ENCODE measurements around the gene ZDHHC1.
A peak's percentile ranks its signal among the peaks of the same experiment; 100 is the strongest.
"Not testable (repeated sequence)": the region's sequence is repeated elsewhere in the genome, so short reads cannot be mapped to it uniquely, and the experiment has no call there.

The ZDHHC1 gene

DNA sequence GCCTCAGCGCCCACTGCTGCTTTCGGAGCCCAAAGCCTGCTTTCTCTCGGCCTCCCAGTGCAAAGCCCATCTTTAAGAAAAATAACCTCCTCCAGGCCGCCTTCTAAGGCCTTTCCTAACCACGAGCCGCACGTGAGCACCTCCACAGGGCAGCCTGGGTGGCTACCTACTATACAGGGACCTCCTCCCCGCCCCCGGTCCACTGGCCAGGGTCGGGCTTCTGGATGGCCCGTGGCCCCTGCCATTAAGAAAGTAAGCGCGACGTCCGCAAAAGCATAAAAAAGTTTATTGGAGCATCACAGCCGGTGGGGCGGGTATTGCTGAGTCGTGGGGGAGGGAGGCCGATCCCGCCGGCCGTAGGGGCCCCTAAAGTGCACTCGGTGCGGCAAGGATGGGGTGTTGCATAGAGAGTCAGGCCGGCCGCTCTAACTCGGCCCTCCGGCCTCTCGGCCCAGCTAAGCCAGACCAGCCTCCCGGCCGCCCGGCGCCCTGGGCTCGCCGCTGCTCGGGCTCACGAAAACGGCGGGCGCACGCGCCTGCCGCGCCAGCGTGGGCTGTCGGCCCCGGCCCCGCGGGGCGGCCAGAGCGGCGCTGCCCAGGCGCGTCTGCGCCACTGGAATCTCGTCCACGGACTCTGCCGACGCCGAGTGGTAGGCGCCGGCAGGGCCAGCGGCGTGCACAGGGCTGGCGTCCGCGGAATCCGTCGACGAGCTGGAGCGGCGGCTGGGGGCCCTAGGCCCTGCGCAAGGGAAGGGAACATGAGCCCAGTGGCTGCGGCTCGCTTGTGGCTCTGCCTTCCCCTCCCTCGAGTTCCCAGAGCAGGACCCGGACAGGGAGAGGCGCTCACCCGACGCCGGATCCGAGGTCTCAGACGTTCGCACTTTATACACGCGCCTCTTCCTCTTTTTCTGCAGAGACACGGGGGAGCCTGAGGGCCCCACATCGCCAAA lies 21.8 kb downstream of the ZDHHC1 start:
- no peak for DNase-seq (ENCODE audit: low spot score)

DNA sequence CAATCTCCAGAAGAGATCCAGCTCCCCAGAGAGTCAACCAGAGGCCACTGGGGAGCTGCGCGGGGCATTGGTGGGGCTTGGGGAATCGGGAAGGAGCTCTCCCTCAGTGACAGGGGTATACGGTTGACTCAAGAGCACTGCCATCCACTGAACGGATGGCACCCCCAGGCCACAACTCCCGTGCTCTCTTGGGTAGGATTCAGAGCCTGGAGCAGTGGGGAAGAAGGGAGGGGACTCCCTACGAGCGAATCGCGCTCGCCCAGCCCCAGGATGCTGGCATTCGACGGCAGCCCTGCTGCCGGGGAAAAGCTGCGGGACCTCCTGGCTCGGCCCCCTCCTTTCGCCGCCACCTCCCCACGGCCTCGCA lies 22.5 kb downstream of the ZDHHC1 start:
- DNase-seq (ENCODE audit: low spot score) = no peak

DNA sequence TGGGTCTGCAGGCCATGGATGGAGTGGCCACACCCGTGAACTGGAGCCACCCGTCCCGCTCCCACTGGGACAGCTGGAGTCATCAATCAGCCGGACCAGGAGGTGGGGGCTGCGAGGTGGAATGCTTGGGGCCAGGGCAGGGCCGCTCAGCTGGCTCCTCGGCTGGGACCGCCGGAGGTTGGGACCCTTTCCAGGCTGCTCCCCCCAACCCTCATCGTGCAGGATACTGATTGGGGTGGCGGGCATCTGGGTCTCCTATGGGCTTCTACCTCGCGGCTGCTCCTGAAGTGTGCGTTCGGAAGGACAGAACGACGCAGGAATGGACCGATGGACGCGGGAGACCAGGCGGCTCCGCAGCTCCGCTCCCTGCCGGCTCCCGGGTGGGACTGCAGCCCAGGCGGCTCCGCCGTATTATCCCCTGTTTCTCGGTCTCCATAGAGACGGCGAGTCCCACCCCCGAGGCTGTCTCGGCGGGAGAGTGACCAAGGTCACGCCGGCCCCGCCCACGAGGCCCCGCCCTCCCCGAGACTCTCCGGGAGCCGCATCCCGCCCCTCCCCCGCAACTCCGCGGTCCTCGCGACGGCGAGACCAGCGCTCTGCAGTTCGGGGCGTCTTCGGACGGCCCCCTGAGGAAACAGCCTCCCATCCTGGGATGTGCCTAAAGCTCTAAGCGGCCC lies 23.0 kb downstream of the ZDHHC1 start, which contains the start of gene TPPP3:
TPPP3 (minus strand) TSS at position 388 of the 677 bp plus-strand sequence. CDS start 2,387 bp downstream, outside the sequence.
- DNase-seq (ENCODE audit: low spot score) = peak; percentile 26

DNA sequence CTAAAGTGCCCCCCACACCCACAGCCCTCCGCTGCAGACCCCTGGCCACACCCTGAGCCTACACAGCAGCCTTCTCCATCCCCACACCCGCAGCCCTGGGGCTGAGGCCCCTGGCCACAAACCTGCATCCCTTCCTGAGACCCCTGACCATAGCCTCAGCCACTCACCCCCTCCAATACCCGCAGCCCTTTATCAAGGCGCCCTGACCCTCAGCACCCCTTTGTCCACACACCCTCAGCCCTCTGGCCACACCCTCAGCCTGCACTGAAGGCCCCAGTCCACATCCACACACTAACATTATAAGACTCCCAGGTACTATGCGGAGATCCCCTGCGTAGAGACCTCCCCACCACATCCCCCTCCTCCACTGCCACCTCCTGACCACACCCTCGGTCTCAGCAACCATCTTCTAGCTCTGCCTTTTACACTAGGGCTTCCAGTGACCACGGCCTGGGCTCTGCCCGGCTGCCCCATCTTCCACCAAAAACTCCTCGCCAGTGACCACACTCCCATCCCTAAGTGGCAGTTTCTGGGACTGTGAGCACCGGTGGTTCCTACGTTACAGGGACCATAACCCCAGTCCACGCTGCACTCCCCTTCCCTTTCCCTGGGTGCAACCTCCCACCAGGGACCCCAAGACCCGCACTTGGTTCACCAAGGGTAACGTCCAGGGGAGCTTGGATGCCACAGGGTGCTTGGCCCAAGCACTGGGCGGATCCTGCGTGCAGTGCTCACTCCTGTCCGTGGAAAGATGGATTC lies 23.8 kb downstream of the ZDHHC1 start:
- DNase-seq (ENCODE audit: low spot score) = no peak

DNA sequence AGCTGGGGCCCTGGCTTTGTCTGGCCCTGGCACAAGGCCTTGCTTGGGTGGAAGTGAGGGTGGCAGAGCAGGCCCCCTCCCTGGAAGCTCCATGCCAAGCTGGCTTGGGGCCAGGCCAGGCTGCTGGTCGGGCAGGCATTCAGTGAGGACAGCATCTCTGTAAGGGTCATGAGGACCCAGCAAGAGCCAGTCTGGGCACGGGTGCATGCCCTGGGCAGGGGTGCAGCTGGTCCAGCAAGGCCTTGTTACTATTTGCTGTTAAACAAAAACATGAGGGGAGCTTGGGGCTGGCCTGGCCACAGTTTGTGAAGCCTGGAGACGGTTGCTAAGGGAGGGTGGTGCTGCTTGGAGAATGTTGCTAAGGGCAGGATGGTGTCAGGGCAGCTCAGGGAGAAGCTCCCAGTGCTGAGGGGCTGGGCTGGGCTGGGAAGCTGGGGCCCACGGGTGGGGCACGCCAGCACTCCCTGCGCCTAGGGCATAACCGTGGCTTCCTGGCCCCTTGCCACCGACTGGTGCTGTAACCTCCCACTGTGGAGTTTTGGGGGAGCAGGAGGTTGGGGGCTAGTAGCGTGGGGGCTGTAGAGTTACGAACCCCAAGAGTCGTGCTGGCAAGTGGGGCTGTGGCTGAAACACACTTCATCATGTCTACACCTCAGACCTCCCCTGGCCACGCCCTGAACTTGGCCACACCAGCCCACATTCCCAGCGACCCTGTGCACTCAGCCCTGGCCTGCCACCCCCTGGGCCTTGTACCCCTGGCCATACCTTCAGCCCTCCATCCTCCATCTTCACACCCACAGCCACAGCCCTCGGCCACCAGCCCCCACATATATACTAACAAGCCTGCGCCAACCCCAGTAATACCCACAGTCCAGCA lies 24.6 kb downstream of the ZDHHC1 start:
- DNase-seq (ENCODE audit: low spot score) = no peak

DNA sequence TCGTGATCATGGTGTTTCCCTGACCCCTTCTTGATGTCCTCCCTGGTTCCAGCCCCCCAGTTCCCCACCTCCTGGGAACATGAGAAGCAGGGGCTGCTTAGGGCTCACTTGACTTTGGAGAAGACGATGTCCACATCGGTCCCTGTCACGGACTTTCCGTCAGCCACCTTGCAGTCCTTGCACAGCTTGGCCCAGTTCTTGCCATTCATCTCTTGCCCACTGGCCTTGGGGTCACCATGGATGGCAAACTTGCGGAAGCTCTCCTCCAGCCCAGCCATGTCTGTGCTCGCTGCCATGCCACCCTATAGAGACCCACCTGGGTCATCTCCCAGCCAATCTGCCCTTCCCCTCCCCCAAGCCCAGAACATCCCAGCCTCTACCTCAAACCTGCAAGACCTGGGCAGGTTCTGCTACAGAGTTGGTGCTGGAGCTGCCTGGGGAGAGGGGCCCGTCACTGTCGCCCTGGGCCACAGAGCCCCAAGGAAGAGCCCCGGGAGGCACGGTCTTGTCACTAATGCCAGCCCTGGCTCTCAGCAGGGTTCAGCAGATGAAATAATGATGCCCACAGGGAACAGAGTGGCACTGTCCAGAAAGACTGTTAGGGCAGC lies 25.4 kb downstream of the ZDHHC1 start:
- no peak for DNase-seq (ENCODE audit: low spot score)

DNA sequence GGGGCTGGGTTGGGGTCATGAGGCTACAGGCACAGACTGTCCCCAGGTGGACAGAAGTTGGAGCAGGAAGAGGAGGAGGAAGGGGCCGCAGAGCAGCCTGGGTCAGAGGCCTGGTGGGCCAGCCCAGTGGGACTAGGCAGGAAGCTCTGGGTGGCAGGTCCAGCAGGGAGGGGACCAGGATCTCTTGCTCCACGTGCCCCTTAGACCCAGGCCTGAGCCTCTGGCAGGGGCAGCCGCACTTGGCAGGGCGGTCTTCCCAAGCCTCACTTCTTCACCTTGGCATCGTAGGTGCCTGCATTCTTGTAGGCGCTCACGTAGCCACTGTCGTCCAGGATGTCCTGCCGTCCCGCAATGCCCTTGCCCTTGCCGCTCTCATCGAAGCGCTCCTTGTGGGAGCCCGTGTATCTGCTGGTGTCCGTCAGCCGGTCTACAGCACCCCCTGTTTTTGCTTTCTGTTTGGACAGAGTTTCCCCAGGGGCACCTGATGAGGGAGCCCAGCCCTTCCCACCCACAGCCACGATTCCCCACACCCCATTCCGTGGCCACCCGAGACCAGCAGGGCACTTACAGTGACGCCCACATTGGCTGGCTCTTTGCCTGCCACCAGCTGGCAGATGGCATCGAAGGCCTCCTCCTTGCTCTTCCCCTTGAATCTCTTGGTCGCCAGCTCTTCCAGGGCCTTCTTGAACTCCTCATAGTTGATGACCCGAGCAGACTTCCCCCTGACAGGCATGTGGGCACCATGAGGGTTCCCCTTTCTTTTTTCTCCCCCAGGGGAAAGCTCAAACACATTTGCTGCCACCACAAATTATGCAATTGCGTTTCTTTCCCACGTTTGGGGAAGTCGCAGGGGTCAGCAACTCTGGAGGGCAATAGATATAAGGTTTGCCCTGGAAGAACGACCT lies 26.1 kb downstream of the ZDHHC1 start:
- no peak for DNase-seq (ENCODE audit: low spot score)

DNA sequence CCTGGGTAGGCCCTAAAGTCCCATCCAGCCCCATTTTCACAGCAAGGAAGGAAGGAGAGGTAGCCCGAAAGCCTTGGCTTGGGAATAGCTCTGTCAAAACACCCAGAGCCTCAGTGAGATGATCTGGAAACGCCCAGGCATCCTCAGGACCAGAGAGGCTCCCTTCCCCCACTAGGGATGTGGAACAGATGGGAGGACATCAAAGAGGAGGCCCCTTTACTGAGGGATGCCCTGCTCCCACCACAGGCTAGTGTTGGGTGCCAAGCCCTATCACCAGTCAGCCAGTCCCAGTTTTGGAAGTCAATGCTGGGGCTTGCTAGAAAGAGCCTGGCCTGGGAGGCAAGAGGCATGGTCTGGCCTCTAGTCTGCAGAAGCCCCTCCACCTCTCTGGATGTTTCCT lies 27.7 kb downstream of the ZDHHC1 start:
- no peak for DNase-seq (ENCODE audit: low spot score)

DNA sequence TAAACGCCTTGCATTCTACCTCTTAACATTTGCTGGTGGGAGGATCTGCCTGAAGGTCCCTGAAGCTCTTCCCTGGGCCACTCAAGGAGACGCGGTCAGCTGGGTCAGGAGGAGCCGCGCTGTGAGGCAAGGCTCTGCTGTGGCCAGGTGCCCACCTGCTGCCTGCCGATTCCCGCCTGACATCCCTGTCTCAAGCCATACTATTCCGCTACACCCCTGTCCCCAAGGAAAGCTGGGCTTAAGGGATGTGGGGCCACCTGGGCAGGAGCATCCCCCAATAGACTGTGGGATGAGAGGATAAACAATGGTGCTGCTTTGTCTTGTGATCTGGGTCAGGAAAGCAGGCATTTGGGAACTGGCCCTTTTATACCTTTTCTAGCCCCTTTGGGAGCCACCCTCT lies 28.1 kb downstream of the ZDHHC1 start:
- no peak for DNase-seq (ENCODE audit: low spot score)

DNA sequence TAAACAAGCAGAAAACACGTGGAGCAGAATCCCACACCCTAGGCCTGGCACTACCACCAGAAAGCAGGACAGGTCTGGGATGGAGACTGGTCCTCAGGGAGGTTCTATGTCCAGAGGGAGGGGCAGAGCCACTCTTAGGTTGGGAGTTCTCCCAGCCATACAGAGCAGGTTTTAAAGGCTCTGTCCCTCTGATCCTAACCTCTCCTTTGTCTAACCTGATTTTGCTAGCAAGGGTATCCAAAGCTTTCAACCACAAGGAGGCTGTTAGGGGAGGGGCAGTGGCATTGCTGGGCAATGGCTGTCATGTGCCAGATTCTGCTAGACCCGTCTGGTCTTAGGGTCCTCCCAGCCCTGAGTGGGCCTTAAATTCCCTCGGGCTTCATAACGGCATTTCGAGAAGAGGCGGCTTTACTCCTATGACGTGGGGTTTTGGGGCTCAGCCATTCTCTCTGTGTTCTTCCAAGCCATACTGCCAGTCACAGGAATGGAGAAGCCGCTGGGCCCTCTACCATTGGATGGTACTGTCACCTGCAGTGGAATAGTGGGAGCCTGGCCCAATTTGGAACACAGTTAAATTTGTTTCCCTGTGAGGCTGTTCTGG lies 28.7 kb downstream of the ZDHHC1 start:
- no peak for DNase-seq (ENCODE audit: low spot score)

DNA sequence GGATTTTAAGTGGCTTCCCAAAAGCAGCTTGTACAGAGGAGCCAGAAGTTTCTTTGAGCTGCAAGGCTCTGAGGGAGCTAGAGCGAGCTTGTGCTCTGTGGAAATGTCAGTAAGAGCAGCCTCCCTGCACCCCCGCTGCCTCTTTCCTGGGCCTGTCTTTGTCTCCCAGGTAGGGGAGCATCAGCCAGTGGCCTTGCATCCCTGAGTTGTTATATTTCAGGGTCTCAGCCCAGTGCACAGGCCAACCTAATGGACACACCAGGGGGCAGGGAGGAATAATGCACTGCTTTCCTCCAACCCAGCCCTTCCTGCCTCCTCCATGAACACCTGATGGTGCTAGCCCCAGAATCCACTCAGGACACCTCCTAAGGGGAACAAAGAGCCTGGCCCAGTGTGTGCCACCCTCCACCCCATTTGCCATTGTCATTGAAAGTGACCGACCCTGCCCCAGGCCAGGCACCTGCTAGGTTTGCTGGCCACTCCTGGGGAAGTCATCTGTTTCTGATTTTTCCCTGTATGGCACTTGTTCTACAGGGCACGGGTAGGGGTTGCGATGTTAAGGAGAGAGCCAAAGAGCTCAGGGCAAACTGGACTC lies 29.3 kb downstream of the ZDHHC1 start:
- no peak for DNase-seq (ENCODE audit: low spot score)

DNA sequence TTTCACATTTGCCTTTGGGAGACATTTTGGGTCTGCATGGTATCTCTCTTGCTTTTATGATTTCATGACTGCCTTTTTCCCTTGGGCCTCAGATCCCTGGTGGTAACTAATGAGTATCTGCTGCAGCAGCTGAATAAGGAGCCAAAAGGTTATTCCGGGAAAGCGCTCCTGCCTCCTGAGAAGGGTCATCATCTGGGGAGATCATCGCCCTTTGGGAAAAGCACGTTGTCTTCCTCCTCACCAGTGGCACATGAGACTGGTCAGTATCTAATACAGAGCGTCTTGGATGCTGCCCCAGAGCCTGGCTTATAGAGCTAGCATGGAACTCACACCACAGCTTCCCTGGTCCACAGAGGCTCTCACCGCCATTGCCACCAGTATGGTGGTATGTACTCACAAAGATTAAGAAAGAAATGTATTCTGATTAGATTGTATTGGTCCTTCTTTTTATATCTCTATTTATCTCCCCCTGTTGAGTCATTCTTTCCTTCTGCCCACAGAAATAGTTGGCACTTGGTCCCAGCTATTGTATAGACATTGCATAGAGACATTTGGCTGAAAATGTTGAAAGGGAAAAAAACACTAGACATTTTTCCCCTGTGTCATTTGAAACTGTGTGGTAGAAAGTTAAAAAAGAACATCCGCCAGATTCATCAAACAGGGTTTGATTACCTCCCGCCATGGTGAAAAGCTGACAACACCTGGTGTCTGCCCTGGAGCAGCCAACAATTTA lies 31.3 kb downstream of the ZDHHC1 start:
- no peak for DNase-seq (ENCODE audit: low spot score)

DNA sequence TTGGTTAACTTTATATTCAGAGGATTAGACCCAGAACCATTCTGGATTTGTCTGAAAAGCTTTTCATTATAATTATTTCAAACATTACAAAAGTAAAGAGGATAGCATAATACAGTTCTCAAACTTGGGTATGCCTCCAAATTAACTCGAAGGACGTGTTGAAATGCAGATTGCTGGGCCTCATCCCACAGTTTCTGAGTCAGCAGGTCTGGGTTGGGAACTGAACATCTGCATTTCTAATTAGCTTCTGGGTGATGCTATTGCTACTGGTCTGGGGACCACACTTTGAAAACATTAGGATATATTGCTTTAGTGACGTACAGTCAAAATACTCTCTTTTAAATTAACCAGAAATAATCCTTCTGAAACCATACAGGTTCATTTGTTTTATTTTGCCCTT lies 33.0 kb downstream of the ZDHHC1 start:
- no peak for DNase-seq (ENCODE audit: low spot score)

DNA sequence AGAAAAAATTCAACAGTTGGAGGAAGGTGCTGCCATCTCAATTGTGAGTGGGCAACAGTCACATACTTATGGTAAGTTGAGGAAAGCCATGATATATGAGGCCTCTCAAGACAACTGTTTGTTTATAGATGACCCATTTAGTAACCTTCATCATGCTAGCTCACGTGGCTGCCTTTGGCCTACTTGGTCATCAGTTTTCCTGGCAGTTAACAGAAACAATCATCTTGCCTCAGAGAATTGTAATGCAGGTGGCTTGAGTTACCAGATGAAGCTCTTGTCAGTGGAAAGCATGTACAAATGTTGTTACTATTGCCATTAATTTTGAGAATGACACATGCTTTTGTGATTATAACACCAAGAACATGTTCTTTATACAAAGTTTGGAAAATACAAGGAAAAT lies 37.6 kb downstream of the ZDHHC1 start:
- no peak for DNase-seq (ENCODE audit: low spot score)

DNA sequence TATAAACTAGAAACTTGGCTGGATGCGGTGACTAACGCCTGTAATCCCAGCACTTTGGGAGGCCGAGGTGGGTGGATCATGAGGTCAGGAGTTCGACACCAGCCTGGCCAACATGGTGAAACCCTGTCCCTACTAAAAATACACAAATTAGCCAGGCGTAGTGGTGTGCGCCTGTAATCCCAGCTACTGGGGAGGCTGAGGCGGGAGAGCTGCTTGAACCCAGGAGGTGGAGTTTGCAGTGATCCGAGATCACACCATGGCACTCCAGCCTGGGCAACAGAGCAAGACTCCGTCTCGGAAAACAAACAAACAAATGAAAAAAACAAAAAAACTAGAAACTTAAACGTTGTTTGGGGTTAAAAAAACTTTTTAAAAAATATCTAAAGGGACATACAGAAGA lies 40.3 kb downstream of the ZDHHC1 start:
- not testable (repeated sequence) for DNase-seq (ENCODE audit: low spot score)

DNA sequence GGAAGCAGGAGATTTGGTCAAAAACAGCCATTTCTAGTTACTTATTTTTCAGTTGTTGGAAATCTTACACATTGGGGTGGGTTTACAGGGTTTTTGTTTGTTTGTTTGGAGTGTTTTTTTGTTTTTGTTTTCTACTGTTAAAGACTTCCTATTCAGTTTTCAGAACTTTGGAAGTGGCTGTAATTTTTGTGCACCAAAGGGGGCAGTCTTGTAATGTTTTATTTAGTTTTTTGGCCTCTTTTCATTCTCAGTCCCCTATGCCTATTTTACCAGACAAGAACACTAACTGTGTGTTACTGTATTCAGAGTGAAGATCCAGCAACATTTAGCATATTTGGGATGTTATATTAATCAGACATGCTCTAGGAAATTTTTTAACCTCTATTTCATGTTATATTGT lies 43.6 kb downstream of the ZDHHC1 start:
- DNase-seq (ENCODE audit: low spot score) = no peak

DNA sequence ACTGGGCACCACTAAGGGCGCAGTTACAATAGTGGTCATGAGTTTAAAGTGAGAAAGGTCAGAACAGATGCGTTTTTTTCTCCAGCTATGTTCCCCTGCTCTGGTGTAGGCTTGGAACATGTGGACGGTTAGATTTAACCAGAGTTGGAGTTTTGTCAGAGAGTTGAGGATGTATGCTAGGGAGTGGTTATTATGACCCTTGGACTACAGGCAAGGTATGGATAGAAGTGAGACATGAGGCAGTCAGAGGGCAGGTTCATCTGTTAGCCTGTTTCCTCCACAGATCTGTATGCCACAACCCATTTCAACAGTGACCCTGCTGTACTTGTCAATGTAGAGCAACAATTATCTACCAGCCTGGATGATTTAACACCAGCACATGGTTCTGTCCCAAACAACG lies 45.6 kb downstream of the ZDHHC1 start:
- peak; percentile 24 for DNase-seq (ENCODE audit: low spot score)

DNA sequence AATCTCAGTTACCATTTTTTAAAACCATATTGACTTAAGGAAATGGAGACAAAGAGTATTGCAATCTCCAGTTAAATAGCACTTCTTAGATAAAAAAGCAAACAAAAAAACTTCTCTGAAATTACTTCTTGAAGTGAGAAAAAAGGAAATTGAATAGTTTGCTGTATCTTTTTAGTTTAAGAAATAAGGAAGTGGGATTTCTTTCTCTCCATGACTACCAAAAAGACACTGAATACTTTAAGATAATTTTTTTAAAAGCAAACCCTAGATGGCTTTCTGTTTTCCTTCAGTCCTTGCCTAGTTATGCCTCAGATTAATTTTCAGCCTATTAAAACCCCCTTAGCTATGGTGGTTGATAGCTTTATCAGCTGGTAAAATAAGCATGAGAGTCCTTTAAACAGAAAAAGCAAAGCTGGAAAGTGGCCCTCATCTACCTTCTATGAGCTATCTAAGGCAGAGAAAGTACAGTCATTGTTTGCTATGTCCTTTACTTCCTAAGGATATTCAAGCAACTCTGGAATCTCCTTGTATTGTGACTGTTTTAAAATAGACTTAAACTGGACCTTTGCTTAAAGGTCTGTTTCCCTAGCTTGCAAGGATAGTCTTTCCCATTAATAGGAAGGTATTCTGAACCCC lies 51.6 kb downstream of the ZDHHC1 start:
- no peak for DNase-seq (ENCODE audit: low spot score)

Measured in LoVo (cell line).